VCaP (cell line): ENCODE results near the gene ILK.

ENCODE experiments used
- H3K27ac ChIP-seq: fragments of 450-650 bp; 2 replicates; pipeline ENCODE4 v1.5.1; 2017
- CTCF ChIP-seq: fragments of 450-650 bp; conservative IDR thresholded peaks from 2 replicates; pipeline ENCODE4 v1.5.1; 2017; ENCODE audit warnings: mild to moderate bottlenecking, moderate library complexity

The ILK gene

GRCh38 chr11:6637871-6638270 is 34.3 kb downstream of the ILK start:
- H3K27ac ChIP-seq: no peak overlapping the region
- TF ChIP-seq CTCF: no peak

GRCh38 chr11:6638429-6638828 is 34.9 kb downstream of the ILK start:
- TF ChIP-seq CTCF: no peak

DNA sequence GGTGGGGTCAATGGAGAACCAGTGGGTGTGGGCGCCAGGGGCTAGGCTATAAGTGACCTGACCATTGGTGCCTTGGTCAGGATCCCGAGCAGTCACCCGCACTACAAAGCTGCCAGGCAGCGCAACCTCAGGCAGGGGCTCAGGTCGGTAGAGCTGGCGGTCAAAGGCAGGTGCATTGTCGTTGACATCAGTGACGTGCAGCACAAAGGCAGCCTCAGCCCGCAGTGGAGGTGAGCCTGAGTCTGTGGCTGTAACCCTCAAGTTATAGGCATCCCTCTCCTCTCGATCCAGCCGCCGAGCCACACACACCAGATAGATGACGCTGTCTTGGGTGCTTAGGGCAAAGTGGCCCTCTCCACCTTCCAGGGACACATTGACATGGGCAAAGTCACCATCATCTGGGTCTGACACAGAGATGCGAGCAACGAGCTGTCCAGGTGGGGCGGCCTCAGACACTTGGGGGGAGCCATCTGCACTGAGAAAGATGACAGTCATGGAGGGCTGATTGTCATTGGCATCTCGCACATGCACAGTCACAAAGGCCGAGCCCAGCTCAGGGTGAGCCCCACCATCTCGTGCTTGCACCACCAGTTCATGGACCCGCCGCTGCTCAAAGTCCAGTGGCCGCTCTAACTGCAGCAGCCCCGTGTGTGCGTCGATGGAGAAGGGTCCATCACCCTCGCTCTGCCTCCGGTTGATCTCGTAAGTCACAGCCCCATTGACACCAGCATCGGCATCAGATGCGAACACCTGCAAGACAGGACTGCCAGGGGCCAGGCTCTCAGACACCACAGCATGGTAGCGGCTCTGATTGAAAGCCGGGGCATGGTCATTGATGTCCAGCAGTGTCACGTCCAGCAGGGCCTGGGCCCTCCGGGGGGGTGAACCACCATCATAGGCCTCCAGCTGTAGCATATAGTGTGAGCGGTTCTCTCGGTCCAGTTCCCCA is 36.7 kb downstream of the ILK start:
- H3K27ac ChIP-seq: no peak overlapping the region
- no peak for TF ChIP-seq CTCF

More at GRCh38 chr11:6638429-6638828, 34.9 kb downstream of the ILK start:
- no peak overlapping the region for H3K27ac ChIP-seq

- TF ChIP-seq CTCF: no peak
- no peak overlapping the region for H3K27ac ChIP-seq
Observed at GRCh38 chr11:6640985-6641701, 37.6 kb downstream of the ILK start.

DNA sequence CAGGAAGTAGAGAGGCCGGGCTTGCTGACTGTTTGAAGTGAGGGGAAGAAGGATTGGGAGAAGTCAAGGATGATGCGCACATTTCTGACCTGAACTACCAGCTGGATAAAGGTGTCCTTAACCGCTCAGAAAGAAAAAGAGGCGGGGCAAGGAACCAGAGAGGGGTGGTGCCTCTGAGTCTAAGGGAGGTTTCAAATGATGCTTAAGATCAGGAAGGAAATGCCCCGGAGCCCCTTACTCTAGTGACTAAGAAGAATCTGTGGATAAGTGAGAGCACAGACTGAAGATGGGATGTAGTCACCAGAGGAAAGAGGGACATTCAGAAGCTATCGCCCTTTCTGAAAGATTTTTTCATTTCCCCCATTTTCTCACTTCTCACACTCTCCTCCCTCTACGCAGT is 39.4 kb downstream of the ILK start:
- no peak overlapping the region for H3K27ac ChIP-seq
- no peak for TF ChIP-seq CTCF

DNA sequence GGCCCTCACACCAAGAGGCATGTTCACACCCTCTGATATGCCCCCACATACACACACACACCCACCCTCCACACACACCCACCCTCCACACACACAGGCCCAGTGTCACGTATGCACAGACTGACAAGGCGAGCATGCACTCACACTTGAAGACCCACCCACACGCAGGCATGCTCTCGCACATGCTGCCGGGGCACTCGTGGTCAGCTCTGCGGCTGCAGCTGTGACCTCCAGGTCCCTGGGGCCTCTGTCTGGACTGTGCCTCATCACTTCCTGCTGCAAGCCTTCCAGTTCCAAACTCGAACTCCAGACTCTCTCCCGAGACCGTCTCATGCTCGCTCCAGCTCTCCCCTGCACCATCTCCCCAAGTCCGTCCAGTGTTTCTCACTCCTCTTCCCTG is 42.5 kb downstream of the ILK start:
- no peak for TF ChIP-seq CTCF
- H3K27ac ChIP-seq: no peak overlapping the region

GRCh38 chr11:6646576-6646917 is 43.0 kb downstream of the ILK start:
- TF ChIP-seq CTCF: no peak

More at GRCh38 chr11:6646576-6646917, 43.0 kb downstream of the ILK start:
- H3K27ac ChIP-seq: no peak overlapping the region
